Retinal pigment epithelial cell (primary cell): ENCODE measurements around the gene LAG3.

Experiments used
- DNase-seq: peaks from one replicate; pipeline ENCODE4 v3.0.0-alpha.2; 2010; ENCODE audit warnings: low read depth
- H3K4me3 ChIP-seq: 2 replicates; pipeline ENCODE4 v1.5.1; 2011; ENCODE audit warnings: mild to moderate bottlenecking, low read length, control low read depth, moderate library complexity
- CTCF ChIP-seq: conservative IDR thresholded peaks from 2 replicates; pipeline ENCODE4 v1.5.1; 2011; ENCODE audit warnings: low read depth, low read length, control low read depth, inconsistent platforms

LAG3 gene

GRCh38 chr12:6747216-6747615 is 25.1 kb upstream of the LAG3 start:
- H3K4me3 ChIP-seq = no peak overlapping the region
- TF ChIP-seq CTCF = no peak
- no peak for DNase-seq

- TF ChIP-seq CTCF = no peak
- no peak for DNase-seq
- H3K4me3 ChIP-seq = no peak overlapping the region
Observed at GRCh38 chr12:6748761-6749160, 23.6 kb upstream of the LAG3 start.

GRCh38 chr12:6750506-6750905 is 21.8 kb upstream of the LAG3 start:
- H3K4me3 ChIP-seq = no peak overlapping the region
- DNase-seq = no peak
- no peak for TF ChIP-seq CTCF

GRCh38 chr12:6751767-6752166 is 20.6 kb upstream of the LAG3 start:
- no peak for TF ChIP-seq CTCF
- H3K4me3 ChIP-seq = peak overlapping the region; percentile 88
- DNase-seq = no peak

- DNase-seq = no peak
- TF ChIP-seq CTCF = peak; percentile 53
- H3K4me3 ChIP-seq = peak overlapping the region; percentile 88
Observed at GRCh38 chr12:6752167-6752920, 20.0 kb upstream of the LAG3 start.

GRCh38 chr12:6752921-6753771 is 19.2 kb upstream of the LAG3 start, which contains the start of gene MLF2:
MLF2 (minus strand) TSS chr12:6753141; CDS start chr12:6752334, 807 bp downstream.
- peak within 1 kb of the TSS; percentile 88 for H3K4me3 ChIP-seq
- peak; percentile 97 for DNase-seq
- no peak for TF ChIP-seq CTCF
